CD4-positive, alpha-beta T cell treated with Interferon gamma for 1 hour (primary cell): ENCODE measurements around the gene IDH2.
"Not testable (repeated sequence)": the region's sequence is repeated elsewhere in the genome, so short reads cannot be mapped to it uniquely, and the experiment has no call there.

Experiments used
- DNase-seq: peaks from one replicate; pipeline ENCODE4 v3.0.0-alpha.2; 2020

Gene IDH2

DNA sequence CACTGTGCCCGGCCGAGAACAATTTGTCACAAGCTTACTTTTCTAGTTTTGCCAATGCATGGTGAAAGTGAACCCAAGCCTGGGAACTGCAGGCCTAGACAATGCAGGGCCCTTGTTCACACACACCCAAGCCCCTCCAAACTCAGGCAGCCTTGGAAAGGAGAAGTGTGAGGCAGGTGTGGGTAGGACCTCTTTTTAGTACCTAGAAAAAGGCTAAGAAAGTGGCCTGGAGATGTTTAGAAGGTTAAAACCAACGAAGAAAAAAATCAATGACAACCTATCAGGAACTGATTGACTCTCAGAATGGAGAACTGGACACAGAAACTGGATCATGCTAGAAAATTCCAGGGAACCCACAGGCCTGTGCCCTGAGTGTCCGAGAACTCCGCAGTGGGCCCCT, 18.8 kb downstream of the IDH2 start:
- no peak for DNase-seq

DNA sequence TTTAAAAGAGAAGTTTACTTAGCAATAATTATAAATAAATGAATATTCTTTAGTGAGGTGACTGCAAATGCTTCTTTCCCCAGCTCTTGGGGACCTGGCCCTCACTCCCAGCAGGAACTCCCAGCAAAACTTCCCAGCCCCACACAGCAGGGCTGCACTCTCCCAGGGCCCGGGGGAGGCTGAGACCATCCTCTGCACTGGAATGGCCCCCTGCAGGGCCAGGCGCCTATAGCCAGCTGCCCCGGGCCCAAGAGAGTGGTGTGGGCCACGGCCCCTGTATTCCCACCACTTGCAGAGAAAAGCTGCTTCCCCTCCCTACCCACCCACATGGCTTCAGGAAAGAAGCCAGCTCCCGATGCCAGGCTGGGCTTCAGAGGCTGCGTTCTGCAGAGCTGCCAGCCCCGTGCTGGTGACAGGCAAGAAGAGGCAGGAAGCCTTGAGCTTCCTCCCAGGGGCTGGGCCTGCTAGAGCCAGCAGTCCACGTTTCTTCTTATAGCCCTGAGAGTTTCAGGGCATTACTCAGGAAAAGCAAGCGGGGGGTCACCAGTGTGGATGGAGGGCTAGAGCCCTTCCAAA, 20.0 kb downstream of the IDH2 start:
- no peak for DNase-seq

GRCh38 chr15:90080818-90081393, 21.4 kb downstream of the IDH2 start:
- DNase-seq, result no peak

DNA sequence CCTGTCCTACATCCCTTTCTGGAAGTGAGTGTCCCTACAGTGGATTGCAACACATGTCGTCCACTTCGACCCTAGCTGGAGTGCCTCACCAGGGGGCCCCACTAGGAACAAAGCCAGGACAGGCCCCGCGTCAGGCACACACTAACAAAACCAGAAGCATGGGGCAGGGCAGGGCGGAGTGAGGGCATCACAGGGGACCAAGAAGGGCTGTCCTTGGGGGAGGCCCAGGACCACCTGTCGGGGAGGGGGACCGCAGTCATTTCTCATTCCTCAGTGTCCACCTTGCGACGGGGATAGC, 21.9 kb downstream of the IDH2 start:
- DNase-seq, result no peak

DNA sequence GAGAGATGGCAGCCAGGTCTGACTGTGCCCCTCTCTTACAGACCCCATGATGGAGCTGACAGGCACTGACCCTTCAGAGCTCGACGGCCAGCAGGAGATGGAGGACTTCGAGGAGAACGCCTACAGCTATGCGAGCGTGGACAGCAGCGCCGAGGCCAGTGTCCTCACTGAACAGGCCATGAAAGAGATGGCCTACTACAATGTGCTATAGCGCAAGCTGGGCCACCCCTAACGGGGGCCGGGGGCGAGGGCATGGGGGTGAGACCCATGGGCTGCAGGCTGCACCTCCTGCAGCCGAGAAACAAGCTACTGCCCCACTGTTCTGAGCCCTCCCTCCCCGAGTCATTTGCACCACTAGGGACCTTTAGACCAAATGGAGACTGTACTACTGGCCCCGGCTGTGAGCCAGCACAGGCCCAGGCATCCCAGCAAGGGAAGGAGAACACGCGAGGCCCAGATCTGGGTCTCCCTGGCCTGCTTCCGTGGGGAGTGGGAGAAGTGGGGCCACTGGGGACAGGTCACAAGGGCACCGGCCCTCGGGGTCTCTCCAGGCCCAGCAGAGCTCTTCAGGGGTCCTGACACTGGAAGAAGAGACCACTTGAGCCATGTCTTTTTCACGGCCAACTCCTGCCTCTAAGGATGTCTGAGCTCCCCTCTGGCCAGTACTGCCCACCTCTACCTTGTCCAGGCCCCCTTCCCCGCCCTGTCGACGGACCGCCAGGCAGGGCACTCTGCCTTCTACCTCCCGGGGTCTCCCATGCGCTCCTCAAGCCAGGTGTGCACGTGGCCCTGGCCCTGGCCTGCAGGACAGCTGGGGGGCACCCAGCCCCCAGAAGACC, 22.4 kb downstream of the IDH2 start:
- DNase-seq, result no peak

- no peak for DNase-seq
Measured at GRCh38 chr15:90078965-90079364, 23.3 kb downstream of the IDH2 start.

- DNase-seq, result no peak
Measured at GRCh38 chr15:90076716-90077115, 25.6 kb downstream of the IDH2 start.

DNA sequence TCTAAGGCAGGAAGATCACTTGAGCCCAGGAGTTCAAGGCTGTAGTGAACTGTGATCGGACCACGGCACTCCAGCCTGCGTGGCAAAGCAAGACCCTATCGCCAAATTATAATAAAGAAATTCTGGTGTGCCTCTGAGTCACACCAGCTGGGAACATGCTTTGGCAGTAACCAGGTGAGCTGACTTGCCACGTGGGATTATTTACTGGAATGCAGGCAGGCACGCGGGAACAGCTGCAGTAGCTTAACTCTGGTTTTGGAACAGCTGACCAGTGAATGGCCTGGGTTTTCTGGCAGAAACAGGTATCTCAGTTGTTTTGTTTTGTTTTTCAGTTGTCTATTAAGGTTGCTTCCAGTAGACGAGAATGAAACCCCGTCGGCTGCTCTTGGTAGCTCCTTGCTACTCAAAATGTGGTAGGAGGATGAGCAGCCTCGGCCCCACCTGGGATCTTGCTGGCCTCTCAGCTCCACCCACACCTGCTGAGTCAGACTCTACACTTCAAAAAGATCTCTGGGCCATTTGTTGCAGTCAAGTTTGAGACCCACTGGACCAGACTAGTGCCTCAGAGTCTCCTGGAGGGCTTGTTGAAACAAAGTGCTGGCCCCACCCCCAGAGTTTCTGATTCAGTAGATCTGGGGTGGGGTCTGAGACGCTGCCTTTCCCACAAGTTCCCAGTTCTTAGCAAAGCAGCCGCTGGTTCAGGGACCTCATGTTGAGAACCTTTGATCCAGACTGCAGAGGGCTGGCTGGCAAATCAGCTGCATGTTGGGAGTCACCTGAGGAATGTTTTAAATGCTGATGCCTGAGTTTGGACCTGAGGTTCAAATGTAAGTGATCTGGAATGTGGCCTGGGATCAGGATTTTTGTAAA, 26.6 kb downstream of the IDH2 start:
- no peak for DNase-seq

DNA sequence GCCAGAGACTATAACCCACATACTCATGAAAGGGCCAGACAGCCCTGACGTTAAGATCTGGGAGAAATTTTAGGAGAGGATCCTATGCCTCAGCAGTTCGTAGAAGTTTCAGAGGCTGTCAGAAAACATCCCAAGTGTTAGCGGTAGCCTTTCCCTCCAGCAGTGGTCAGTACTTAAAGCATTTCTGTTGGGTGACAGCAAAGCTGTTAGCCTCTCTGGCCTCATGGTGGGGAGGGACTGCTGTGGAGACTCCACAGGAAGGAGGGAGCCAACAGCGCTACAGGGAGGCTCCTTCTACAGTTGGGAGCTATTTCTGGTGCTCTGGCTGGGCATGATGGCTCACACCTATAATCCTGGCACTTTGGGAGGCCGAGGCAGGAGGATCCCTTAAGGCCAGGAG, 27.4 kb downstream of the IDH2 start:
- no peak for DNase-seq

DNA sequence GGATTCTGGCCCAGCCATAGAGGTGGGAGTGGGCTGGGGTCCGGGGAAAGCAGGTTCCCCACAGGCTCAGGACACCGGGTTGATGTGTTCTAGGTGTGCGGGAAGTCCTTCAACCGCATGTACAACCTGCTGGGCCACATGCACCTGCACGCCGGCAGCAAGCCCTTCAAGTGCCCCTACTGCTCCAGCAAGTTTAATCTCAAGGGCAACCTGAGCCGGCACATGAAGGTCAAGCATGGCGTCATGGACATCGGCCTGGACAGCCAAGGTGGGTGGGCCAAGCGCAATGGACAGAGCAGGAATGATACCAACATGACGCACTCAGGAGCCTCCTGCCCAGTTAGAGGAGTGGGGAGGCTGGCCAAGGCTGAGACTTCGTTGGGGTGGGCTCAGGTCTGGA, 28.2 kb downstream of the IDH2 start:
- no peak for DNase-seq

GRCh38 chr15:90072978-90073640, 29.2 kb downstream of the IDH2 start:
- no peak for DNase-seq

GRCh38 chr15:90071220-90071807, 31.0 kb downstream of the IDH2 start:
- peak; percentile 77 for DNase-seq

DNA sequence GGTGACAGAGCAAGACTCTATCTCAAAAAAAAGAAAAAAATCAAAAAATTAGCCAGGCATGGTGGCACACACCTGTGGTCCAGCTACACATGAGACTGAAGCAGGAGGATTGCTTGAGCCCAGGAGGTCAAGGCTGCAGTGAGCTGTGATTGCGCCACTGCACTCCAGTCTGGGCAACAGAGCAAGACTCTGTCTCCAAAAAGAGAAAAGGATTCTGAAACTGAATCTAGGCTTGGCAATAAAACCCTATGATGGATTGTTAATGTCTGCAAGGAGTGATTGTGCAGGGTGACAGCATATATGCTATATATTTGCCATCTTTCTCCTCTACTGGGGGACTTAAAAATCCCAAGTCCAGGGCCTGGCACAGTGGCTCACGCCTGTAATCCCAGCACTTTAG, 31.6 kb downstream of the IDH2 start:
- not testable (repeated sequence) for DNase-seq

DNA sequence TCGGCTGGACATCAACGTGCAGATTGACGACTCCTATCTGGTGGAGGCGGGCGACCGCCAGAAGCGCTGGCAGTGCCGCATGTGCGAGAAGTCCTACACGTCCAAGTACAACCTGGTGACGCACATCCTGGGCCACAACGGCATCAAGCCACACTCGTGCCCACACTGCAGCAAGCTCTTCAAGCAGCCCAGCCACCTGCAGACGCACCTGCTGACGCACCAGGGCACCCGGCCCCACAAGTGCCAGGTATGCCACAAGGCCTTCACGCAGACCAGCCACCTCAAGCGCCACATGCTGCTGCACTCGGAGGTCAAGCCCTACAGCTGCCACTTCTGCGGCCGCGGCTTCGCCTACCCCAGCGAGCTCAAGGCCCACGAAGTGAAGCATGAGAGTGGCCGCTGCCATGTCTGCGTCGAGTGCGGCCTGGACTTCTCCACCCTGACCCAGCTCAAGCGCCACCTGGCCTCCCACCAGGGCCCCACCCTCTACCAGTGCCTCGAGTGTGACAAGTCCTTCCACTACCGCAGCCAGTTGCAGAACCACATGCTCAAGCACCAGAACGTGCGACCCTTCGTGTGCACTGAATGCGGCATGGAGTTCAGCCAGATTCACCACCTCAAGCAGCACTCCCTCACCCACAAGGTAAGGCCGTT, 34.2 kb downstream of the IDH2 start:
- DNase-seq, result no peak

DNA sequence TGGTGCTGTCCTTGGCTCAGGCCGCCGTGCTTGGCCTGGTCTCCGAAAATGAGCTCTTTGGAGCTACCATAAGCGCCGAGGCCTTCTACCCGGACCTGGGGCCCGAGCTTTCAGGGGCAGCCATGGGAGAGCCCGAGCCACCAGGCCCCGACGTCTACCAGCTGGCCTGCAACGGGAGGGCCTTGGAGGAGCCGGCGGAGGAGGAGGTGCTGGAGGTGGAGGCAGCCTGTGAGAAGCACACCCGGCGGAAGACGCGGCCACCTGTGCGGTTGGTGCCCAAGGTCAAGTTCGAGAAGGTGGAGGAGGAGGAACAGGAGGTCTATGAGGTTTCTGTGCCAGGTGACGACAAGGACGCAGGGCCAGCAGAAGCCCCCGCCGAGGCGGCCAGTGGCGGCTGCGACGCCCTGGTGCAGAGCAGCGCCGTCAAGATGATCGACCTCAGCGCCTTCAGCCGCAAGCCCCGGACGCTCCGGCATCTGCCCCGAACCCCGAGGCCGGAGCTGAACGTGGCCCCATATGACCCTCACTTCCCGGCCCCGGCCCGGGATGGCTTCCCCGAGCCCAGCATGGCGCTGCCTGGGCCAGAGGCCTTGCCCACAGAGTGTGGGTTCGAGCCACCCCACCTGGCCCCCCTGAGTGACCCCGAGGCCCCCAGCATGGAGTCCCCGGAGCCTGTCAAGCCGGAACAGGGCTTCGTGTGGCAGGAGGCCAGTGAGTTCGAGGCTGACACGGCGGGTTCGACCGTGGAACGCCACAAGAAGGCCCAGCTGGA, 34.9 kb downstream of the IDH2 start:
- no peak for DNase-seq

GRCh38 chr15:90065682-90066049, 36.6 kb downstream of the IDH2 start:
- no peak for DNase-seq

DNA sequence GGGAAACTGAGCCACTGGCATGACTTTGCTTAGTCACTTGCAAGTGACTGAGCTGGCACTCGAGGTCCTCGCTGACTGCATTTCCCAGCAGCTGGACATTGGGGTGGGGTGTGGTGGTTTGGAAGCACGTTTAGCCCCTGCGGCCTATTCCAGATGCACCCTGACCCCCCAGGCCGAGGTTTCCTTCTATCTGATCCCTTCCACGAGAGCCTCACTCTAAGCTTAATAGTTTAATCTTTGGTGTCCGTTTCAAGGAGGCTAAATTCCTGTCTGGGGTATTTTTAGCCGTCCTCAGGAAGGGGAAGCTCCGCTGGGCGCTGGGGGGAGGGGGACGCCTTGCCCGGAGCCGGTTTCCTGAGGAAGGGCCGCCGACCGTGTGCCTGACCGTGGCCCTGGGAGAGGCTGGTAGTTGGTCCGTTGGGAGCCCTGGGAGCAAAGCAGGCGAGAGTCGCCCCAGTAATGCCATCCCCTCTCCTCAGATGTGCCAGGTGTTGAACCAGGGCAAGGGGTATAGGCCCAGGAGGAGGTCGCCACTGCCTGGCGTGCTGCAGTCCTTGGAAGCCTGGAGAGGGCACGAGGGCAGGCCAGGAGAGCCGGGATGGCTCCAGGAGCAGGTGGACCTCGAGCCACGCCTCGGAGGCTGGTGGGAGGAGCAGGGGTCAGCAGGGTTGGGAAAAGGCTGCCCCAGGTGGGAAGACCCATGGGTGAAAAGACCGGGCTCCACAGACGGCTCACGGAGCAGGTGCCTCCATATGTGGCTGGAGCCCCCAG, 37.2 kb downstream of the IDH2 start:
- no peak for DNase-seq

DNA sequence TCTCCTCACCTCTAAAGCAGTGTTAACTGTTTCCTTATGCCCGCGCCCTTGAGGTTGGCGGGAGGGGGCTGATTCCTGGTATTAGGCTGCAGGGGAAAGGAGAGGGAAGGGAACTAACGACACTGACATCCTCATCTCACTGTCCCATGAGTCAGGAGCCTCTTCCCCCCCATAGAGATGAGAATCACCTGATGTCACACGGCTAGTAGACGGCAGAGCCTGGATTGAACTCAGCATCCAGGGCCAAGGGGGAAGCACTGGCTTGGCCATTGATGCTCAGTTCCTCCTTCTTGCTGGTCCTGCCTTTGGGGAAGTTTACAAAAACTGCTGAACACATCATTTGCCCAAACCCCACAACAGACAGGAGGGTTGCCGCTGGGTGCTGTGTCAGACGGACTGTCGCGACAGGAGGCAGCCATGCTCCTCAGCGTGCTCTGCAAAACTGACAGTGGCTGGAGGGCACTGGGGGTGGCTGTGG, 38.5 kb downstream of the IDH2 start:
- peak; percentile 73 for DNase-seq

- no peak for DNase-seq
Measured at GRCh38 chr15:90062973-90063769, 39.1 kb downstream of the IDH2 start.
